ENCODE data around the gene AURKAIP1. TPM values are rescaled to one million over a fixed set of nuclear protein-coding genes. Genes with fewer than 3 reads are reported as not detected.
"Not testable (repeated sequence)": the region's sequence is repeated elsewhere in the genome, so short reads cannot be mapped to it uniquely, and the experiment has no call there.

The AURKAIP1 gene
- total and polyA plus RNA-seq, 4 experiments from 2014 or later = 60.4 to 179 (median 116) TPM

DNA sequence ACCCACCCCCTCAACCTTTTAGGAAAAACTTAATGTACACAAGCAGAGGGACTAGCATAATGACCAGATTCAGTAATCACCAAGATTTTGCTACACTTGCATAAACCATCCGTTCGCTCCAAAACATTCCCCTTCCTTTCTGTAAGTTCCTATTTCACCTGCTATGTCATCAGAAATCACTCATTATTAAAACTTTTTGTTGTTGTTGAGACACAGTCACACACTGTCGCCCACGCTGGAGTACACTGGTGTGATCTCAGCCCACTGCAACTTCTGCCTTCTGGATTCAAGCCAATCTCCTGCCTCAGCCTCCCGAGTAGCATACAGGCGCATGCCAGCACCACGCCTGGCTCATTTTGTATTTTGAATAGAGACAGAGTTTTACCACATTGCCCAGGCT lies 28.6 kb upstream of the AURKAIP1 start:
- ChIA-PET POLR2A (ENCODE audit: partially characterized antibody) (no interaction called here), CTCF (ENCODE audit: partially characterized antibody) (interaction anchor here (0.7 kb wide), 1 partner anchor 33 kb away, joined by 3 read pairs; no protein-coding TSS in a partner anchor)
- peaks cover 11 to 66% (median 41%) of the 10 kb centered on the region in 4 donors for H3K4me1 Mint-ChIP-seq
- peak overlapping the region in 6 of 7 donors; percentile 18 to 89 (median 60) for H3K27ac Mint-ChIP-seq
- Histone ChIP-seq H3K27me3 (ENCODE audit: insufficient read depth, low read length) (no peaks in the 10 kb centered on the region), H3K36me3 (ENCODE audit: insufficient read depth, low read length) (peaks cover 40% of the 10 kb centered on the region), H3K9me3 (ENCODE audit: control insufficient read depth in 1 of 2, low read length in 2 of 2) (no peaks in the 10 kb centered on the region), H3K27ac (ENCODE audit: low read depth, low read length) (no peak overlapping the region), H3K4me3 (ENCODE audit: low read length in 2 of 2) (no peak overlapping the region), H3K4me1 (ENCODE audit: insufficient read depth, low read length) (peaks cover 41% of the 10 kb centered on the region)
- no peak for DNase-seq
- H3K4me3 Mint-ChIP-seq = peak overlapping the region in 3 of 8 donors; percentile 39 to 62 (median 58)
- intact Hi-C loops (cut with micrococcal nuclease) = no loop called here
- H3K9me3 Mint-ChIP-seq = peaks cover 0 to 3% (median 0%) of the 10 kb centered on the region in 8 donors
- H3K27me3 Mint-ChIP-seq = no peaks in the 10 kb centered on the region
- H3K36me3 Mint-ChIP-seq = peaks cover 28 to 55% of the 10 kb centered on the region in 2 donors

DNA sequence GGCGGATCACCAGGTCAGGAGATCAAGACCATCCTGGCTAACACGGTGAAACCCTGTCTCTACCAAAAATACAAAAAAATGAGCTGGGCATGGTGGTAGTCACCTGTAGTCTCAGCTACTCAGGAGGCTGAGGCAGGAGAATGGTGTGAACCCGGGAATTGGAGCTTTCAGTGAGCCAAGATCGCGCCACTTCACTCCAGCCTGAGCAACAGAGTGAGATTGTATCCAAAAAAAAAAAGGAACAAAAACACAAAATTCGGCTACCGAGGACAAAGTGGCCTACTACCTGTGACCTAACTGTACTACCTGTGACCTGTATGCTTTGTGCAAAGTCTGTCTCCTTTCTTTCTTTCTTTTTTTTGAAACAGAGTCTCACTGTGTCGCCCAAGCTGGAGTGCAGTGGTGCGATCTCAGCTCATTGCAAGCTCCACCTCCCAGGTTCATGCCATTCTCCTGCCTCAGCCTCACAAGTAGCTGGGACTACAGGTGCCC lies 27.9 kb upstream of the AURKAIP1 start:
- peaks cover 40% of the 10 kb centered on the region for H3K4me1 ChIP-seq (ENCODE audit: insufficient read depth, low read length)

DNA sequence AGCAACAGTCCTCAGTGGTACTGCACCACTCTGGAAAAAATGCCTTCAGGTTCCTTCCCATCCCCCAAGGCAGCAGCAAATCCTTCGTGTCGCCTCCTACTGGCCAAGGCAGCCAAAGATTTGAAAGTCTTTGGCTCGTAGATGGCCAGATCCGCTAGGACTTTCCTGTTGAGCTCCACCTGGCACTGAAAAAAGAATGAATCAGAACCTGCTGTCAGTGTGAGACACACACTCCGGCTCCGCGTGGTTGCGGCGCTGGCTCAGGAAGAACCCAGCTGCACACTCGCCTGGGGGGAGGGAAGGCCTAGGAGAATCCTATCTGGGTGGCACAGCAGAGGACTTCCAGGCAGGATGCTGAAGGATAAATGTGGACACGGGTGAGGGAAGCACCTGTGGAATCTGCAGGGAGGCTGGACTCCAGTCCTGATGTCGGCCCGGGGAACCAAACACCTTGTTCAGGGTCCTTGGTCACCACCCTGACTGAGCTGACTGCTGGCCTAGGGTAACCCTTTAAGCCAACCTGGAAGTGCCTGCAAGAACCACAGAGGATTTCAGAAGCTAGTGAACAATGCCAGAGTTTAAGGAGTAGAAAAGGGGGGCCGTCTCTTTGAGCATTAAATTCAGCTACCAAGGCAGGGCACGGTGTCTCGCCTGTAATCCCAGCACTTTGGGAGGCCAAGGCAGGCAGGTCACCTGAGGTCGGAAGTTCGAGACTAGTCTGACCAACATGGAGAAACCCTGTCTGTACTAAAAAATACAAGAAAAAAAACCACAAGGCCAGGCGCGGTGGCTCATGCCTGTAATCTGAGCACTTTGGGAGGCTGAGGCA lies 27.3 kb upstream of the AURKAIP1 start:
- H3K4me3 Mint-ChIP-seq = peak overlapping the region in 6 of 8 donors; percentile 11 to 64 (median 60)
- H3K36me3 Mint-ChIP-seq = peaks cover 28 to 64% of the 10 kb centered on the region in 2 donors

More for the DNA sequence above, 27.9 kb upstream of the AURKAIP1 start:
- Mint-ChIP-seq H3K27ac (peak overlapping the region in 2 of 7 donors; percentile 72 to 89), H3K4me1 (peaks cover 16 to 67% (median 41%) of the 10 kb centered on the region in 4 donors), H3K4me3 (peak overlapping the region in 1 of 8 donors; percentile 62), H3K36me3 (peaks cover 28 to 60% of the 10 kb centered on the region in 2 donors)
- intact Hi-C loops (cut with micrococcal nuclease); H3K27me3 ChIP-seq (ENCODE audit: insufficient read depth, low read length); H3K9me3 ChIP-seq (ENCODE audit: control insufficient read depth in 1 of 2, low read length in 2 of 2); H3K9me3 Mint-ChIP-seq; H3K27me3 Mint-ChIP-seq; DNase-seq; H3K4me3 ChIP-seq (ENCODE audit: low read length in 2 of 2); H3K27ac ChIP-seq (ENCODE audit: low read depth, low read length): not testable (repeated sequence)
- ChIA-PET CTCF (ENCODE audit: partially characterized antibody) (interaction anchor here (1.1 to 1.4 kb wide), 2 partner anchors 27 to 31 kb away, joined by 3 to 6 read pairs; partner anchors contain the start of gene AURKAIP1), POLR2A (ENCODE audit: partially characterized antibody) (interaction anchor here (1.1 to 7.1 kb wide), 2 partner anchors 8 to 28 kb away, joined by 3 to 149 read pairs; partner anchors contain the start of gene AURKAIP1)
- peaks cover 43% of the 10 kb centered on the region for H3K36me3 ChIP-seq (ENCODE audit: insufficient read depth, low read length)

DNA sequence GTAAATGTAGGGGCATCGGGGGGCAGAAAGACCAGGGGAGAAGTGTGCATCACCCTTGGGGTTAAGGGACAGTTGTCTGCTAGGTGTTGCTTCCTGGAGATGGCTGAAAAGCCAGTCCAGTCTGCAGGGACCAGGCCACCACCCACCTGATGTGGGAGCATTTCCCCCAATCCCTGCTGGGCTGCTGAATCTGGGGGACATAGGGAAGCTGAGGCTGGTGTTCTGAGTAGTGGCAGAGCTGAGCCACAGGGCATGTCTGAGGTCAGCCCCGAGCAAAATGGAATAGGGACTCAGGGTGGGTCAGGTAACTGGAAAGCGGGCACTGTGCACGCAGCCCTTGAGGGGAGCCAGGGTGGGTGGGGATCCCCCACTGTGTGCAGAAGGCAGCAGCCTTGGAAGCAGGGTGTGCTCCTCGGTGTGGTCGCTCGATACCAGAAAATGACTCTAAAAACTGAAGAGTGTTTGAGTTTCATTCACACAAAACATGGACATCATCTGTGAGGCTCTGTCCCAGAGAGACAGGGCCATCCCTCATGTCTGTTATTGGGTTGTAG lies 26.5 kb upstream of the AURKAIP1 start:
- peak overlapping the region in 7 of 8 donors; percentile 38 to 92 (median 64) for H3K4me3 Mint-ChIP-seq
- no peaks in the 10 kb centered on the region for H3K27me3 ChIP-seq (ENCODE audit: insufficient read depth, low read length)
- H3K27ac ChIP-seq (ENCODE audit: low read depth, low read length) = peak overlapping the region; percentile 85
- H3K27me3 Mint-ChIP-seq = no peaks in the 10 kb centered on the region
- H3K4me1 Mint-ChIP-seq = peaks cover 14 to 64% (median 42%) of the 10 kb centered on the region in 4 donors
- no peak overlapping the region for H3K4me3 ChIP-seq (ENCODE audit: low read length in 2 of 2)
- intact Hi-C loops (cut with micrococcal nuclease) = no loop called here
- H3K4me1 ChIP-seq (ENCODE audit: insufficient read depth, low read length) = peaks cover 50% of the 10 kb centered on the region
- POLR2A ChIA-PET (ENCODE audit: partially characterized antibody) = interaction anchor here (7.1 kb wide), 1 partner anchor 26 kb away, joined by 149 read pairs; the partner anchor contains the start of gene AURKAIP1
- CTCF ChIA-PET (ENCODE audit: partially characterized antibody) = interaction anchor here (1.4 to 1.7 kb wide), 2 partner anchors 30 to 39 kb away, joined by 4 to 6 read pairs; no protein-coding TSS in a partner anchor
- H3K9me3 ChIP-seq (ENCODE audit: control insufficient read depth in 1 of 2, low read length in 2 of 2) = no peaks in the 10 kb centered on the region
- peaks cover 0 to 3% (median 0%) of the 10 kb centered on the region in 8 donors for H3K9me3 Mint-ChIP-seq
- DNase-seq = no peak
- H3K36me3 Mint-ChIP-seq = peaks cover 28 to 61% of the 10 kb centered on the region in 2 donors
- H3K36me3 ChIP-seq (ENCODE audit: insufficient read depth, low read length) = peaks cover 55% of the 10 kb centered on the region
- peak overlapping the region; percentile 27 to 89 (median 78) for H3K27ac Mint-ChIP-seq

More for the DNA sequence above, 27.3 kb upstream of the AURKAIP1 start:
- POLR2A ChIA-PET (ENCODE audit: partially characterized antibody) = interaction anchor here (1.1 to 7.1 kb wide), 2 partner anchors 9 to 27 kb away, joined by 3 to 149 read pairs; partner anchors contain the start of gene AURKAIP1
- peaks cover 45% of the 10 kb centered on the region for H3K4me1 ChIP-seq (ENCODE audit: insufficient read depth, low read length)
- Mint-ChIP-seq H3K27ac (peak overlapping the region; percentile 57 to 89 (median 82)), H3K27me3 (no peaks in the 10 kb centered on the region), H3K9me3 (peaks cover 0 to 3% (median 0%) of the 10 kb centered on the region in 8 donors), H3K4me1 (peaks cover 16 to 69% (median 44%) of the 10 kb centered on the region in 4 donors)
- no peaks in the 10 kb centered on the region for H3K9me3 ChIP-seq (ENCODE audit: control insufficient read depth in 1 of 2, low read length in 2 of 2)
- no peak overlapping the region for H3K27ac ChIP-seq (ENCODE audit: low read depth, low read length)
- intact Hi-C loops (cut with micrococcal nuclease) = no loop called here
- peak in 3 of 5 donors; percentile 21 to 34 (median 26) for DNase-seq
- no peaks in the 10 kb centered on the region for H3K27me3 ChIP-seq (ENCODE audit: insufficient read depth, low read length)
- peaks cover 50% of the 10 kb centered on the region for H3K36me3 ChIP-seq (ENCODE audit: insufficient read depth, low read length)
- H3K4me3 ChIP-seq (ENCODE audit: low read length in 2 of 2) = no peak overlapping the region
- CTCF ChIA-PET (ENCODE audit: partially characterized antibody) = interaction anchor here (1.1 to 1.4 kb wide), 2 partner anchors 27 to 30 kb away, joined by 3 to 6 read pairs; partner anchors contain the start of gene AURKAIP1

- Mint-ChIP-seq H3K4me3 (peak overlapping the region; percentile 89 to 94 (median 91)), H3K27ac (peak overlapping the region; percentile 69 to 94 (median 89)), H3K4me1 (peaks cover 14 to 58% (median 38%) of the 10 kb centered on the region in 4 donors), H3K27me3 (no peaks in the 10 kb centered on the region), H3K36me3 (peaks cover 28 to 57% of the 10 kb centered on the region in 2 donors), H3K9me3 (peaks cover 0 to 3% (median 0%) of the 10 kb centered on the region in 8 donors)
- H3K27me3 ChIP-seq (ENCODE audit: insufficient read depth, low read length) = no peaks in the 10 kb centered on the region
- peaks cover 43% of the 10 kb centered on the region for H3K4me1 ChIP-seq (ENCODE audit: insufficient read depth, low read length)
- intact Hi-C loops (cut with micrococcal nuclease) = no loop called here
- peaks cover 55% of the 10 kb centered on the region for H3K36me3 ChIP-seq (ENCODE audit: insufficient read depth, low read length)
- no peak for DNase-seq
- ChIA-PET CTCF (ENCODE audit: partially characterized antibody) (interaction anchor here (0.8 to 1.7 kb wide), 4 partner anchors 29 to 104 kb away, joined by 3 to 4 read pairs (median 4); no protein-coding TSS in a partner anchor), POLR2A (ENCODE audit: partially characterized antibody) (interaction anchor here (1.2 to 7.1 kb wide), 7 partner anchors 7 to 282 kb away, joined by 3 to 149 read pairs (median 14); partner anchors contain the start of genes AURKAIP1, MIB2 and MRPL20)
- H3K27ac ChIP-seq (ENCODE audit: low read depth, low read length) = peak overlapping the region; percentile 85
- peak overlapping the region; percentile 92 for H3K4me3 ChIP-seq (ENCODE audit: low read length in 2 of 2)
- no peaks in the 10 kb centered on the region for H3K9me3 ChIP-seq (ENCODE audit: control insufficient read depth in 1 of 2, low read length in 2 of 2)
Measured at GRCh38 chr1:1400576-1401456, 25.8 kb upstream of the AURKAIP1 start.

All from CD4-positive, alpha-beta memory T cell (primary cell).